BLaER1 treated with 17β-estradiol and CSF1 and Interleukin-3, amounts not matched to agents 10 nM and 100 nM (cell line): ENCODE data around the gene SRMS.

Experiments used
- H3K27ac ChIP-seq, 11 experiments: shearing (Covaris generic); formaldehyde crosslinking; 2 replicates each; pipeline ENCODE4 v1.8.1; 2022
- H3K27me3 ChIP-seq, 11 experiments: shearing (Covaris generic); formaldehyde crosslinking; 2 replicates each; pipeline ENCODE4 v1.8.1; 2022
- H3K36me3 ChIP-seq, 11 experiments: shearing (Covaris generic); formaldehyde crosslinking; 2 replicates each; pipeline ENCODE4 v1.8.1; 2022
- H3K4me1 ChIP-seq, 10 experiments: shearing (Covaris generic); formaldehyde crosslinking; 2 replicates each; pipeline ENCODE4 v1.8.1; 2022
- H3K4me2 ChIP-seq, 11 experiments: shearing (Covaris generic); formaldehyde crosslinking; 2 replicates each; pipeline ENCODE4 v1.8.1; 2022
- H3K4me3 ChIP-seq, 10 experiments: shearing (Covaris generic); formaldehyde crosslinking; 2 replicates each; pipeline ENCODE4 v1.8.1; 2022
- H3K9ac ChIP-seq, 11 experiments: shearing (Covaris generic); formaldehyde crosslinking; 2 replicates each; pipeline ENCODE4 v1.8.1; 2022
- H3K9me3 ChIP-seq, 11 experiments: shearing (Covaris generic); formaldehyde crosslinking; replicated peaks in 1 of 11; 2 replicates each; pipeline ENCODE4 v1.8.1; 2022
- H4K20me1 ChIP-seq, 11 experiments: shearing (Covaris generic); formaldehyde crosslinking; 2 replicates each; pipeline ENCODE4 v1.8.1; 2022
- Cebpa-rat ChIP-seq, 11 experiments: shearing (Covaris generic); IDR thresholded peaks; 2 replicates each; pipeline ENCODE4 v1.8.1; 2022

The SRMS gene

DNA sequence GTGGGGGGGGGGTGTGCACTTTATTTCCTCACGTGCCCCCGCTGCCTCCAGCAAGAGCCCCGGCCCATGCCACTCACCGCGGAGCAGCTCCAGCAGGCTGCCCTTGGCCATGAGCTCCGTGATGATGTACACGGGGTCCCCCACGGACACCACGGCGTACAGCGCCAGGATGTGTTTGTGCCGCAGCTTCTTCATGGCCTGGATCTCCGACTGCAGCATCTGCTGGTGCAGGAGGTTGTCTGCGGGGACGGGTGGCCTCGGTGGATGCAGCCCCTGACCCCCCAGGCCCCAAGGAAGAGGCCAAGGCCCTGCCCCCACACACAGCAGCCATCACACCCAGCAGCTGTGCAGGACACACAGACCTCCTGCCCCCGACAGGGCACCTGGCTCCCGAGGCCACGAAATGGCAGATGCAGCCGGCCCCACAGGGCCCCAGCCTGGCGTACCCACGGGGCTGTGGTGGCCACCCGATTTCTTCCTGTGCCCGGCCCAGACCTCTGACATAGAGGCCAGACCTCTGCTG is 15.0 kb downstream of the SRMS start:
- Histone ChIP-seq H3K9me3 (no peaks in the 10 kb centered on the region), H3K4me3 (no peak overlapping the region), H3K4me2 (peak overlapping the region in 8 of 11 experiments; percentile 5 to 79 (median 58); a peak in 12 of 22 replicates), H4K20me1 (peaks cover 0 to 42% (median 0%) of the 10 kb centered on the region in 11 experiments; a peak in 9 of 22 replicates), H3K9ac (0 out of 22 replicates have a peak overlapping the region, but pooled peaks of 1 of the 11 experiments have one; percentile 24), H3K4me1 (peaks cover 13 to 63% (median 49%) of the 10 kb centered on the region in 10 experiments), H3K27me3 (peaks cover 8 to 31% (median 14%) of the 10 kb centered on the region in 11 experiments; a peak in 20 of 22 replicates), H3K27ac (no peak overlapping the region), H3K36me3 (no peaks in the 10 kb centered on the region)
- no peak for TF ChIP-seq Cebpa-rat (IDR thresholded peaks at IDR 0.05)

DNA sequence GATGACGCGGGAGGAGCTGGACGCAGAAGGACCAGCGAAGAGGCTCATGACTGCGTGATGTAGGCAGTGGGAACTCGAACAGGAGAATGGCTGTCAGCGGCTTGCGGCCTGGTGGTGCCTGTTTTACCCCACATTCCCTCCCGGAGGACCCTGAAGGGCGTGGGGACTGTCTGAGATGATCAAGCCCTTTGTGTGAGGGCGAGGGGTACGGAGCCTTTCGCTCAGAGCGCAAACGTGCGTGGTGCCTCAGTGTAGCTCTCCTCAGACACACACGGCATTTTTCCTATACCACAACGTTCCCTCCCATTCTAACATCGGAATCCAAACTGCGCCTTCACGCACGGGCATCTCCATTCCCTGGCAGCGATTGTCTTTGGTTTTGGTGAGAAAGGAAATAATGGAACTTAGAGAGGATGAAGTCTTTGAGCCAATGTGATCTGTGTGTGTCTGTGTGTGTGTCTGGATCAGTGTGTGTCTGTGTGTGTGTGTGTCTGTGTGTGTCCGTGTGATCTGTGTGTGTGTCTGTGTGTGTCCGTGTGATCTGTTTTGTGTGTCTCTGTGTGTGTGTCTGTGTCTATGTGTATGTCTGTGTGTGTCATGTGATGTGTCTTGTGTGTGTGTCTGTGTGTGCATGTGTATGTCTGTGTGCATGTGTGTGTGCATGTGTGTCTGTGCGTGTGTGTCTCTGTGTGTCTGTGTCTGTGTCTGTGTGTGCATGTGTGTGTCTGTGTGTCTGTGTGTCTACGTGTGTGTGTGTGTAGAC is 15.7 kb downstream of the SRMS start:
- H3K9ac ChIP-seq = no peak overlapping the region
- H3K9me3 ChIP-seq = no peaks in the 10 kb centered on the region
- no peak for TF ChIP-seq Cebpa-rat (IDR thresholded peaks at IDR 0.05)
- peaks cover 8 to 56% (median 42%) of the 10 kb centered on the region in 10 experiments for H3K4me1 ChIP-seq
- H3K27me3 ChIP-seq = peaks cover 8 to 31% (median 14%) of the 10 kb centered on the region in 11 experiments; a peak in 20 of 22 replicates
- H3K4me3 ChIP-seq = no peak overlapping the region
- peak overlapping the region in 3 of 11 experiments; percentile 66 to 79 (median 74); a peak in 5 of 22 replicates for H3K4me2 ChIP-seq
- H3K27ac ChIP-seq = no peak overlapping the region
- H4K20me1 ChIP-seq = peaks cover 0 to 48% (median 0%) of the 10 kb centered on the region in 11 experiments; a peak in 10 of 22 replicates
- no peaks in the 10 kb centered on the region for H3K36me3 ChIP-seq

DNA sequence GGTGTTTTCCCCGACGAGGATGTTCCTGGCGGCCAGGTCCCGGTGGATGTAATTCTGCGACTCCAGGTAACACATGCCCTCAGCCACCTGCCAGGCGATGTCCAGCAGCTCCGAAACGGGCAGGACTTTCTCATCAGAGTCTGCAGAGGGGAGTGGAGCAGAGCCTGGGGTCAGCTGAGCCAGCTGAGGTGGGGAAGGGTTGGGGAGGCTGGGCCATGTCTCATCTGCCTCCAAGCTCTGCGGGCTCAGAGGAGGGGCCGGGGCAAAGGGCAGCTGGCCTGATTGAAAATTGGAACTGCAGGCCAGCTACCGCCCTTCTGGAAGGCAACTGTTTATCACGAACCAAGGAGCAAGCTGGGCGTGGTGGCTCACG is 16.8 kb downstream of the SRMS start:
- H3K27ac ChIP-seq = no peak overlapping the region
- no peak overlapping the region for H3K4me3 ChIP-seq
- H3K9me3 ChIP-seq = no peaks in the 10 kb centered on the region
- H4K20me1 ChIP-seq = peaks cover 0 to 54% (median 0%) of the 10 kb centered on the region in 11 experiments; a peak in 11 of 22 replicates
- H3K27me3 ChIP-seq = peaks cover 8 to 31% (median 14%) of the 10 kb centered on the region in 11 experiments; a peak in 20 of 22 replicates
- no peak overlapping the region for H3K4me2 ChIP-seq
- H3K36me3 ChIP-seq = no peaks in the 10 kb centered on the region
- TF ChIP-seq Cebpa-rat (IDR thresholded peaks at IDR 0.05) = no peak
- peaks cover 5 to 55% (median 41%) of the 10 kb centered on the region in 10 experiments; a peak in 19 of 20 replicates for H3K4me1 ChIP-seq
- no peak overlapping the region for H3K9ac ChIP-seq

DNA sequence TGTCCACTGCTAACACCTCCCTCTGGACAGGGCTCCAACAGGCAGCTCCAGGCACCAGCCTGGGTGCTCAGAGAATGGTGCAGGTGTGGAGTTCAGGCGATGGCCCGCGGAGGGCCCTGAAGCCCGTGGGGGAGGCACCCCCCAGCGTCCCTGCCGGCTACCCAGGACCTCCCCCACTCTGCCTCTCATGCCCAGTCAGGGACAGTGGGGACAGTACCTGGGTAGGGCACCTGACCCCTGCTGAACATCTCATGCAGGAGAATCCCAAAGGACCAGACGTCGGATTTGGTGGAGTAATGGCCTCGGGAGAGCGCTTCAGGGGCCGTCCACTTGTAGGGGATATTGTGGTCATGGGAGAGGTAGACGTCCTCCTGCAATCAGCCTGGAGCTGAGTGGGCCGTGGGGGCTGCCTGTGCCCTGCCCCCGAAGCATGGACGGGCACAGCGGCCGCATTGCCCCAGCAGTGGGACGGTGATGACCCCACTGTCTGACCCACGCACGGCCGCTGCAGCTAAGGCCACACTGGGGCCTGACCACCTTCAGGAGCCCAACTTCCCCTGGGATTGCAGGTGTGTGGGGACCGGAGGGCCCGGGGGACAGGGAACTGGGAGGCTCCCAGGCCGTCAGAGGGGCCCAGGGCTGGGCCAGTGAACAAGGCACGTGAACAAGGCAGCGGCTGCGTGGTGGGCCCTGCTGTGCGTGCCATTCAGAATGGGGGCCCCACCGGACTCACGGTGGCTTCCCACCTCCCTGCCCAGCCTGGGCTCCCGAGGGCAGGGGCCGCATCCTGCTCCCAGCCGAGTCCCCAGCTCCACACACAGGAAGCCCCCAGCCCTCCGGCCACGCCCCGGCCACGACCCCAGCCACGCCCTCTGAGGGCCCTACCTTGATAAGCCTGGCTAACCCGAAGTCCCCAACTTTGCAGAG is 17.4 kb downstream of the SRMS start:
- Histone ChIP-seq H3K9ac (no peak overlapping the region), H3K27ac (no peak overlapping the region), H3K27me3 (peaks cover 7 to 27% (median 11%) of the 10 kb centered on the region in 11 experiments; a peak in 20 of 22 replicates), H3K9me3 (no peaks in the 10 kb centered on the region), H3K4me2 (no peak overlapping the region), H3K4me3 (no peak overlapping the region), H4K20me1 (peaks cover 0 to 56% (median 3%) of the 10 kb centered on the region in 11 experiments; a peak in 14 of 22 replicates), H3K4me1 (peaks cover 11 to 58% (median 41%) of the 10 kb centered on the region in 10 experiments; a peak in 19 of 20 replicates), H3K36me3 (no peaks in the 10 kb centered on the region)
- TF ChIP-seq Cebpa-rat (IDR thresholded peaks at IDR 0.05) = no peak

DNA sequence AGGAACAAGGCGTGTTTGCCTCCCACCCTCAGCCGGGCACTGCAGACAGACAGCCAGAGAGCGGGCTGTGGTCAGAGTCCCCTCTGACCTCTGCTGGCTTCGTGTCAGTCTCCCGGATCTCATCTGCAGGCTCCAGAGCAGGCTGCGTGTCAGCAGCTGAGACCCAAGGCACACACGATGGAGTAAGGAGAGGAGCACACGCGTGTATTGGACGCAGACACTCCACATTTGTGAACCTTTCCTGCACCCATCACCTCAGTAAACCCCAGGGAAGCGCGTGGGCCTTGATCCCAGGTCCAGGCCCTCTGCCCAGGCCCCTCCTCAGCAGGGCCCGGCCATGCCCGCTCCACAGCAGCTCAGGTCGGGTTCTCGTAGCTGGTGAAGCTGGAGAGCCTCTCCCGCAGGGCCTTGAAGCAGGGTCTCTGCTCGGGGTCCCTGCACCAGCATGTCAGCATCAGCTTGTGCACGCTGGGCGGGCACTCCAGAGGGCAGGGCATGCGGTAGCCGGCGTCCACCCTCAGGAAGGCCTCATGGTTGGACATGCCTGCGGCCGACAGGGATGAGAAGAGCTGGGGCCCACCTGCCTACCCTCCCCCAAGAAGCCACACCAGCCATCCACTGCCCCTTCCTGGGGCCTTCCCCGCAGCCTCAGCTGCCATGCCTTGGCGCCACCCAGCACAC is 18.2 kb downstream of the SRMS start:
- no peak for TF ChIP-seq Cebpa-rat (IDR thresholded peaks at IDR 0.05)

DNA sequence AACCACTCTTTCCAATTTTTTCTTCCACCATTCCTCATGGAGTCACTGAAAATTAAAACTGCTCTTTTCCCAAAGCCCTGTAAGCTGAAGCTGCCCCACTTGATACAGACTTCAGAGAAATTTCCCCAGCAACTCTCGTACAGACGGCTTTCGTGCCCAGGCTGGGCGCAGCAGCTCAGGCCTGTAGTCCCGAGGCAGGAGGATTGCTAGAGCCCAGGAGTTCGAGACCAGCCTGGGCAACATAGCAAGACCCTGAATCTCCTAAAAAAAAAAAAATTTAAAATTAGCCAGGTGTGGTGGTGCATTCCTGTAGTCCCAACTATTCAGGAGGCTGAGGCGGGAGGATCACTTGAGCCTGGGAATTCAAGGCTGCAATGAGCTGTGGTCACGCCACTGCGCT is 20.4 kb downstream of the SRMS start:
- H3K4me1 ChIP-seq = peaks cover 13 to 38% (median 28%) of the 10 kb centered on the region in 10 experiments

More for the DNA sequence above, 18.2 kb downstream of the SRMS start:
- Histone ChIP-seq H3K4me1 (peaks cover 11 to 54% (median 37%) of the 10 kb centered on the region in 10 experiments; a peak in 19 of 20 replicates), H3K9me3 (no peaks in the 10 kb centered on the region), H3K4me2 (no peak overlapping the region), H3K27me3 (peaks cover 0 to 19% (median 3%) of the 10 kb centered on the region in 11 experiments; a peak in 14 of 22 replicates), H3K36me3 (no peaks in the 10 kb centered on the region), H3K9ac (no peak overlapping the region), H3K4me3 (no peak overlapping the region), H3K27ac (no peak overlapping the region), H4K20me1 (peaks cover 0 to 56% (median 10%) of the 10 kb centered on the region in 11 experiments; a peak in 14 of 22 replicates)

DNA sequence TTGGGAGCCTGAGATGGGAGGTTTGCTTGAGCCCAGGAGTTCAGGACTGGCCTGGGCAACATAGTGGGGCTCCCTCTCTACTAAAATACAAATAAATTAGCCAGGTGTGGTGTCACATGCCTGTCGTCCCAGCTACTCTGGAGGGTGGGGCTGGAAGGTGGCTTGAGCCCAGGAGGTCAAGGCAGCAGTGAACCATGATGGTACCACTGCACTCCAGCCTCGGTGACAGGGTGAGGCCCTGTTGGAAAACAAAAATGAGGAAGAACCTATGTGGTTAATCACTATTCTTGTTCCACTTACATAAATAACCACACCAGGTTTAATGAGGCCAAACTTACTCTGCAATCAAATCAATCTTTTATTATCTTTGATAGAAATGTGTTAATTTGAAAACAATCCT is 21.6 kb downstream of the SRMS start:
- Histone ChIP-seq H3K4me1 (peaks cover 20 to 47% (median 36%) of the 10 kb centered on the region in 10 experiments), H3K4me3 (no peak overlapping the region), H4K20me1 (peaks cover 21 to 75% (median 37%) of the 10 kb centered on the region in 11 experiments; a peak in 21 of 22 replicates)

More for the DNA sequence above, 20.4 kb downstream of the SRMS start:
- peaks cover 13 to 18% (median 16%) of the 10 kb centered on the region in 11 experiments for H3K36me3 ChIP-seq
- peaks cover 11 to 64% (median 26%) of the 10 kb centered on the region in 11 experiments; a peak in 21 of 22 replicates for H4K20me1 ChIP-seq
- H3K4me3 ChIP-seq = no peak overlapping the region
- TF ChIP-seq Cebpa-rat (IDR thresholded peaks at IDR 0.05) = no peak
- H3K27ac ChIP-seq = no peak overlapping the region
- peaks cover 8 to 12% (median 10%) of the 10 kb centered on the region in 11 experiments; a peak in 19 of 22 replicates for H3K9me3 ChIP-seq
- no peak overlapping the region for H3K4me2 ChIP-seq
- peaks cover 0 to 1% (median 0%) of the 10 kb centered on the region in 11 experiments; a peak in 1 of 22 replicates for H3K27me3 ChIP-seq
- no peak overlapping the region for H3K9ac ChIP-seq

More for the DNA sequence above, 21.6 kb downstream of the SRMS start:
- Histone ChIP-seq H3K4me2 (peak overlapping the region; percentile 38 to 68 (median 51); a peak in 20 of 22 replicates), H3K9me3 (peaks cover 8 to 12% (median 10%) of the 10 kb centered on the region in 11 experiments; a peak in 19 of 22 replicates), H3K27me3 (no peaks in the 10 kb centered on the region), H3K36me3 (peaks cover 16 to 20% (median 19%) of the 10 kb centered on the region in 11 experiments), H3K27ac (no peak overlapping the region), H3K9ac (no peak overlapping the region)
- TF ChIP-seq Cebpa-rat (IDR thresholded peaks at IDR 0.05) = no peak
